ENCODE measurements around the gene LCE2D. TPM values are rescaled to one million over a fixed set of nuclear protein-coding genes. Genes with fewer than 3 reads are reported as not detected.

The LCE2D gene
- total and polyA plus RNA-seq, 2 of the 4 experiments (the other 2 are of a cell fraction): not detected

GRCh38 chr1:152673016-152673415 lies 9.8 kb downstream of the LCE2D start:
- dilution Hi-C loops (cut with HindIII; ENCODE audit: low sequenced_read_pairs, unreplicated experiment): no loop called here
- H3K14ac ChIP-seq (replicated peaks; ENCODE audit: low read depth, low read length): no peak overlapping the region
- H3K23ac ChIP-seq (ENCODE audit: low read depth, low read length): no peak overlapping the region
- no peak overlapping the region for H4K5ac ChIP-seq (ENCODE audit: low read depth, low read length)
- no peaks in the 10 kb centered on the region for H4K20me1 ChIP-seq (ENCODE audit: insufficient read depth, low read length)
- CTCF ChIA-PET: no interaction called here
- BruUV-seq (replicated peaks): no TSS peak
- no peaks in the 10 kb centered on the region for H3K9me1 ChIP-seq (ENCODE audit: insufficient read depth, low read length)
- no peak overlapping the region for H3K27ac ChIP-seq (ENCODE audit: insufficient read depth, low read length)
- H3K27me3 ChIP-seq (ENCODE audit: control insufficient read depth, insufficient read depth, low read length): no peaks in the 10 kb centered on the region; the same call in 1 of the 2 replicates
- H2BK20ac ChIP-seq (ENCODE audit: low read depth, low read length): no peak overlapping the region
- no peaks in the 10 kb centered on the region for H3K36me3 ChIP-seq (ENCODE audit: control insufficient read depth, insufficient read depth, low read length)
- intact Hi-C loops (cut with micrococcal nuclease): no loop called here
- no peak overlapping the region for H2BK5ac ChIP-seq (ENCODE audit: low read depth, low read length, poor library complexity, severe bottlenecking)
- H2BK120ac ChIP-seq (ENCODE audit: low read depth, low read length): no peak overlapping the region
- no peak overlapping the region for H3K4me2 ChIP-seq (ENCODE audit: low read depth, low read length)
- H3K56ac ChIP-seq (ENCODE audit: extremely low read depth, insufficient read depth, low read length): no peak overlapping the region
- ATAC-seq (ENCODE audit: low read depth) (no peak), DNase-seq (no peak)
- in situ Hi-C loops (cut with MboI; ENCODE audit: low sequenced_read_pairs): loop anchor here (25.0 kb wide), 1 partner anchor 539 kb away; the partner anchor contains the start of genes LELP1 and PRR9
- no peak overlapping the region for H4K8ac ChIP-seq (ENCODE audit: low read depth in 2 of 2, low read length in 2 of 2)
- H3K79me1 ChIP-seq (ENCODE audit: low read depth in 1 of 2, low read length in 2 of 2): no peaks in the 10 kb centered on the region
- no peak overlapping the region for H3K4me3 ChIP-seq (ENCODE audit: insufficient read depth, low read depth, low read length)
- TF ChIP-seq RFX5 (IDR thresholded peaks at IDR 0.05; ENCODE audit: low read depth, low read length): no peak
- TF ChIP-seq USF2 (IDR thresholded peaks at IDR 0.05; ENCODE audit: low read depth, low read length): no peak
- TF ChIP-seq CEBPB (IDR thresholded peaks at IDR 0.05; ENCODE audit: low read depth, low read length): no peak
- TF ChIP-seq SMC3 (IDR thresholded peaks at IDR 0.05; ENCODE audit: low read depth, low read length): no peak
- TF ChIP-seq CHD1 (IDR thresholded peaks at IDR 0.05; ENCODE audit: low read depth, low read length): no peak
- no peak for TF ChIP-seq POLR2A (IDR thresholded peaks at IDR 0.05; ENCODE audit: low read depth, low read length)
- no peak for TF ChIP-seq MAZ (IDR thresholded peaks at IDR 0.05; ENCODE audit: borderline replicate concordance, low read depth, low read length)
- TF ChIP-seq RAD21 (IDR thresholded peaks at IDR 0.05; ENCODE audit: low read length): no peak
- no peak for TF ChIP-seq RCOR1 (IDR thresholded peaks at IDR 0.05; ENCODE audit: insufficient replicate concordance, low read length)
- no peak for TF ChIP-seq NFE2L2 (IDR thresholded peaks at IDR 0.05; ENCODE audit: low read depth, low read length)
- no peak for TF ChIP-seq MAFK (IDR thresholded peaks at IDR 0.05; ENCODE audit: low read depth, low read length)
- TF ChIP-seq, protein P1, sequence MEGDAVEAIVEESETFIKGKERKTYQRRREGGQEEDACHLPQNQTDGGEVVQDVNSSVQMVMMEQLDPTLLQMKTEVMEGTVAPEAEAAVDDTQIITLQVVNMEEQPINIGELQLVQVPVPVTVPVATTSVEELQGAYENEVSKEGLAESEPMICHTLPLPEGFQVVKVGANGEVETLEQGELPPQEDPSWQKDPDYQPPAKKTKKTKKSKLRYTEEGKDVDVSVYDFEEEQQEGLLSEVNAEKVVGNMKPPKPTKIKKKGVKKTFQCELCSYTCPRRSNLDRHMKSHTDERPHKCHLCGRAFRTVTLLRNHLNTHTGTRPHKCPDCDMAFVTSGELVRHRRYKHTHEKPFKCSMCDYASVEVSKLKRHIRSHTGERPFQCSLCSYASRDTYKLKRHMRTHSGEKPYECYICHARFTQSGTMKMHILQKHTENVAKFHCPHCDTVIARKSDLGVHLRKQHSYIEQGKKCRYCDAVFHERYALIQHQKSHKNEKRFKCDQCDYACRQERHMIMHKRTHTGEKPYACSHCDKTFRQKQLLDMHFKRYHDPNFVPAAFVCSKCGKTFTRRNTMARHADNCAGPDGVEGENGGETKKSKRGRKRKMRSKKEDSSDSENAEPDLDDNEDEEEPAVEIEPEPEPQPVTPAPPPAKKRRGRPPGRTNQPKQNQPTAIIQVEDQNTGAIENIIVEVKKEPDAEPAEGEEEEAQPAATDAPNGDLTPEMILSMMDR (conservative IDR thresholded peaks at IDR 0.05; ENCODE audit: low read depth, low read length): no peak
- no peak for TF ChIP-seq FOS (IDR thresholded peaks at IDR 0.05; ENCODE audit: low read depth, low read length)
- TF ChIP-seq ELK1 (IDR thresholded peaks at IDR 0.05; ENCODE audit: borderline replicate concordance, low read depth, low read length): no peak
- no peak for TF ChIP-seq BHLHE40 (IDR thresholded peaks at IDR 0.05; ENCODE audit: low read depth, low read length)
- no peak for TF ChIP-seq MXI1 (IDR thresholded peaks at IDR 0.05; ENCODE audit: borderline replicate concordance, low read depth, low read length)
- no peak overlapping the region for H2AFZ ChIP-seq (replicated peaks; ENCODE audit: low read length, poor library complexity)
- no peak overlapping the region for H4K91ac ChIP-seq (ENCODE audit: insufficient read depth, low read depth, low read length)
- H3K9me3 ChIP-seq (ENCODE audit: control insufficient read depth, insufficient read depth, low read length): no peaks in the 10 kb centered on the region
- no peak overlapping the region for H3K18ac ChIP-seq (ENCODE audit: low read depth, low read length)
- no peak overlapping the region for H2AK9ac ChIP-seq (replicated peaks; ENCODE audit: low read depth, low read length, poor library complexity)
- WGBS, 2 experiments (ENCODE audit: extremely low coverage in 2 of 2, insufficient read length in 1 of 2): no CpG with 5 or more reads among the region's 2 CpGs
- H3K4me1 ChIP-seq (ENCODE audit: control insufficient read depth, insufficient read depth, low read length): no peaks in the 10 kb centered on the region
- H2BK15ac ChIP-seq (ENCODE audit: low read depth, low read length): no peak overlapping the region
- no peak overlapping the region for H3K4ac ChIP-seq (ENCODE audit: low read depth, low read length)
- POLR2A ChIA-PET (ENCODE audit: unreplicated experiment): no interaction called here
- no peak overlapping the region for H3K9ac ChIP-seq (ENCODE audit: low read depth, low read length)
- H2AK5ac ChIP-seq (ENCODE audit: low read depth, low read length): no peak overlapping the region
